RPMI8226 (cell line): ENCODE data around the gene LIMS2.

ENCODE experiments used
- DNase-seq: peaks from one replicate; pipeline ENCODE4 v3.0.0-alpha.2; 2015

Gene LIMS2

GRCh38 chr2:127596311-127597045 is 78.9 kb downstream of the LIMS2 start:
- DNase-seq = no peak

GRCh38 chr2:127594116-127594591 is 81.2 kb downstream of the LIMS2 start:
- DNase-seq = no peak

GRCh38 chr2:127593228-127594115 is 81.9 kb downstream of the LIMS2 start:
- no peak for DNase-seq

- DNase-seq = no peak
Measured at GRCh38 chr2:127592761-127593227, 82.5 kb downstream of the LIMS2 start.

- peak; percentile 72 for DNase-seq
Measured at GRCh38 chr2:127591221-127591923, 84.0 kb downstream of the LIMS2 start.

GRCh38 chr2:127590386-127591190 is 84.7 kb downstream of the LIMS2 start:
- DNase-seq = no peak

GRCh38 chr2:127589841-127590240 is 85.5 kb downstream of the LIMS2 start:
- DNase-seq = no peak

- no peak for DNase-seq
Measured at GRCh38 chr2:127589358-127589757, 86.0 kb downstream of the LIMS2 start.
